B cell (primary cell): ENCODE data around the gene SC5D. TPM values are rescaled to one million over a fixed set of nuclear protein-coding genes. Genes with fewer than 3 reads are reported as not detected.

Experiments
- ATAC-seq: fragments of 200-7000 bp; cut with Tn5 transposase; one replicate; pipeline ENCODE4 v1.10.0; 2021; ENCODE audit warnings: low read depth, mild to moderate bottlenecking, moderate number of reproducible peaks, moderate library complexity
- CTCF ChIA-PET: fragments of 350-600 bp; sonication (Branson Sonifier 250); formaldehyde crosslinking; loops from one replicate; lab custom pipeline; 2021; ENCODE audit warnings: antibody characterized with exemption, inconsistent platforms; lab: Charles Lee
- POLR2A ChIA-PET: fragments of 350-600 bp; sonication (Branson Sonifier 250); formaldehyde crosslinking; loops from one replicate; lab custom pipeline; 2021; ENCODE audit warnings: antibody characterized with exemption; lab: Charles Lee
- DNase-seq: peaks from one replicate; pipeline ENCODE4 v3.0.0; 2013
- H2AFZ ChIP-seq: 2 replicates; pipeline ENCODE4 v1.6.1; 2012; ENCODE audit warnings: mild to moderate bottlenecking, low read depth, low read length; ENCODE audit not compliant: insufficient read depth, poor library complexity, severe bottlenecking
- H3K27ac ChIP-seq, 2 donors: 1 replicate in 1 of 2; 2 replicates in 1 of 2; pipeline ENCODE4 v1.5.1; 2012 to 2013; ENCODE audit warnings: low read length in 2 of 2, mild to moderate bottlenecking in 2 of 2, moderate library complexity in 1 of 2
- H3K27me3 ChIP-seq, 4 experiments: fragments of 200-600 bp in 1 of 4; sonication (generic) in 1 of 4; replicated peaks in 1 of 4; 1 replicate in 2 of 4; 2 replicates in 2 of 4; pipeline versions ENCODE4 v1.6.1 to v1.7.0; 2013 to 2016; ENCODE audit warnings: low read length in 3 of 4, mild to moderate bottlenecking in 2 of 4, mixed read lengths in 1 of 4, moderate library complexity in 1 of 4; ENCODE audit not compliant: insufficient read depth in 4 of 4, control insufficient read depth in 3 of 4; ENCODE audit errors: control extremely low read depth in 1 of 4
- H3K36me3 ChIP-seq, 2 experiments: replicated peaks in 1 of 2; 1 replicate in 1 of 2; 2 replicates in 1 of 2; pipeline versions ENCODE4 v1.6.1 to v1.7.1; 2013; ENCODE audit warnings: low read length in 1 of 2; ENCODE audit not compliant: insufficient read depth in 2 of 2, control insufficient read depth in 1 of 2; ENCODE audit errors: control extremely low read depth in 1 of 2, extremely low read depth in 1 of 2
- H3K4me1 ChIP-seq, 2 donors: fragments of 200-600 bp in 1 of 2; sonication (generic) in 1 of 2; 1 replicate in 1 of 2; 2 replicates in 1 of 2; pipeline versions ENCODE4 v1.5.1 to v1.6.1; 2013 to 2017; ENCODE audit warnings: low read length in 2 of 2; ENCODE audit not compliant: control insufficient read depth in 2 of 2, insufficient read depth in 2 of 2
- H3K4me2 ChIP-seq: replicated peaks from 2 replicates; pipeline ENCODE3; 2012; ENCODE audit warnings: mild to moderate bottlenecking, low read depth, low read length; ENCODE audit not compliant: poor library complexity, severe bottlenecking
- H3K4me3 ChIP-seq, 5 experiments: fragments of 200-600 bp in 1 of 5; sonication (generic) in 1 of 5; 1 replicate in 3 of 5; 2 replicates in 2 of 5; pipeline versions ENCODE4 v1.5.1 to v1.7.0; 2011 to 2016; ENCODE audit warnings: low read length in 4 of 5, mild to moderate bottlenecking in 4 of 5, low read depth in 2 of 5, control low read depth in 1 of 5, moderate library complexity in 1 of 5; ENCODE audit not compliant: insufficient read depth in 1 of 5; ENCODE audit errors: control extremely low read depth in 1 of 5, extremely low read depth in 1 of 5
- H3K79me2 ChIP-seq: fragments of 200-600 bp; sonication (generic); one replicate; pipeline ENCODE4 v1.6.0; 2016; ENCODE audit warnings: low read length; ENCODE audit not compliant: control insufficient read depth, insufficient read depth
- H3K9ac ChIP-seq: fragments of 200-600 bp; sonication (generic); 2 replicates; pipeline ENCODE4 v1.6.1; 2017; ENCODE audit warnings: mild to moderate bottlenecking, low read length, moderate library complexity
- H3K9me3 ChIP-seq, 3 donors: one replicate each; pipeline versions ENCODE4 v1.6.1 to v1.7.1; 2013; ENCODE audit warnings: low read length in 2 of 3; ENCODE audit not compliant: control insufficient read depth in 2 of 3, insufficient read depth in 1 of 3; ENCODE audit errors: control extremely low read depth in 1 of 3
- H4K20me1 ChIP-seq: 2 replicates; pipeline ENCODE4 v1.6.0; 2012; ENCODE audit warnings: mild to moderate bottlenecking, low read length; ENCODE audit not compliant: insufficient read depth, control insufficient read depth, poor library complexity, severe bottlenecking
- H3K27ac Mint-ChIP-seq: one replicate; pipeline ENCODE4 v1.8.0; 2021; ENCODE audit warnings: mixed read lengths
- H3K27me3 Mint-ChIP-seq: one replicate; pipeline ENCODE4 v1.8.0; 2021; ENCODE audit warnings: mixed read lengths
- H3K4me1 Mint-ChIP-seq: one replicate; pipeline ENCODE4 v1.8.0; 2021; ENCODE audit warnings: mixed read lengths
- H3K4me3 Mint-ChIP-seq: one replicate; pipeline ENCODE4 v1.8.0; 2021; ENCODE audit warnings: mixed read lengths
- H3K9me3 Mint-ChIP-seq: one replicate; pipeline ENCODE4 v1.8.0; 2022; ENCODE audit warnings: mixed read lengths; ENCODE audit not compliant: insufficient read depth
- EZH2 ChIP-seq: IDR thresholded peaks from 2 replicates; pipeline ENCODE4 v1.6.1; 2012; ENCODE audit warnings: borderline replicate concordance, low read depth, mild to moderate bottlenecking, moderate library complexity, low read length; ENCODE audit not compliant: insufficient read depth, poor library complexity, severe bottlenecking
- WGBS: methylation state at CpG from one replicate; pipeline ENCODE4 v1.1.5; 2013; ENCODE audit warnings: missing lambda C conversion rate; ENCODE audit not compliant: insufficient coverage; 5-methylcytosine and 5-hydroxymethylcytosine counted together
- intact Hi-C: fragments of 100-400 bp; cut with micrococcal nuclease; formaldehyde crosslinking; loops from one replicate; pipeline ENCODE4 v1.10.0; 2022
- polyA plus RNA-seq: library from polyadenylated mRNA; depleted of rRNA; stranded (reverse); fragments of >200 nt; gene quantifications from 2 replicates; pipeline ENCODE4 v1.2.3, GENCODE V29; 2012
- total RNA-seq, 2 donors: library from RNA; stranded (reverse); fragments of 120-200 nt in 1 of 2; gene quantifications; 1 replicate in 1 of 2; 2 replicates in 1 of 2; pipeline versions ENCODE4 v1.2.3 to v1.2.4, GENCODE V29; 2013 to 2022
- TF ChIP-seq, protein P1 (sequence below): fragments of 200-600 bp; IDR thresholded peaks from one replicate; pipeline ENCODE4 v1.8.0; 2022; ENCODE audit warnings: antibody characterized with exemption, mild to moderate bottlenecking

The SC5D gene
- total and polyA plus RNA-seq, 2 donors (not counting 1 experiment from before 2014, with no cell fraction given), result 15.2 to 54.8 TPM

DNA sequence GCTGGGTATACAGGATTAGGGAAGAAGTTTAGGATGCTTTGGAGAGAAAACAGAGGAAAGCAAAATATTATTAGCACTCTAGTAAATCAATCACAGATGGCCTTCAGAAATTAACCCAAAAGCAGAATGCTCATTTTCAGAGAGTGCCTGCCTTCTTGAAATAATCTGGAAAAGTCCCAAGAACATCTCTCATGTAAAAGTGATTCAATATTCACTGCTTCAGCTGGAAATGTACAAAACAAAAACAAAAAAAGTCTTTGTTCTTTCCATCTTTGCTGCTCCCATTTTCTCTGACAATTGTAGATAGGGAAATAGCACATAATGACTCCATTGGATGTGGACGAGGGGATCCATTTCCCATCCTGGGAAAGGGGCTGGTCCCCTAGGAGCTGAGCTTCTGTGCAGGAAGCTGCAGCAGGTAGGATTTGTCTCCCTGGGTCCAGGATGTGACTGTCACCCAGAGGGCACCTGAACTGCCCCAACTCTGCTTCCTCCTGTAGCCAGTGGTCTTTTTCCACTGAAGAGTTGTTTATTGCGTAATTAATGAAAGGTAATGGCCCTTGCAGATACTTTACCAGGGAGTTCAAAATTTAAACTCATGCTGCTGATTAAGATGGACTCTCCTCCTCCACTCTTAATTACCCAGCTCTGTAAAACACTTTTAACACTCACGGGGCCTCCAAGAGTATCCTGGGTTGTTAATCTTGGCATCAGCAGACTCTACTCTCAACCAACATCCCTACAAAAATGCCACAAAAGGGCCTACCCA is 57.9 kb downstream of the SC5D start:
- Histone ChIP-seq H4K20me1 (no peaks in the 10 kb centered on the region), H3K9ac (no peak overlapping the region), H3K79me2 (no peaks in the 10 kb centered on the region), H3K27ac (no peak overlapping the region), H3K4me2 (no peak overlapping the region), H3K9me3 (no peaks in the 10 kb centered on the region), H3K27me3 (peaks cover 0 to 3% (median 0%) of the 10 kb centered on the region in 4 experiments), H3K4me3 (no peak overlapping the region), H3K4me1 (peaks cover 0 to 2% of the 10 kb centered on the region in 2 donors), H3K36me3 (no peaks in the 10 kb centered on the region), H2AFZ (no peak overlapping the region)
- H3K9me3 Mint-ChIP-seq, result no peaks in the 10 kb centered on the region
- POLR2A ChIA-PET, result no interaction called here
- 80% methylated on average over 1 of the region's 3 CpGs for WGBS
- CTCF ChIA-PET, result no interaction called here
- peaks cover 2% of the 10 kb centered on the region for H3K4me1 Mint-ChIP-seq
- no peak overlapping the region for H3K27ac Mint-ChIP-seq
- no peaks in the 10 kb centered on the region for H3K27me3 Mint-ChIP-seq
- ATAC-seq (no peak), DNase-seq (no peak)
- TF ChIP-seq EZH2, result no peak
- TF ChIP-seq, protein P1, sequence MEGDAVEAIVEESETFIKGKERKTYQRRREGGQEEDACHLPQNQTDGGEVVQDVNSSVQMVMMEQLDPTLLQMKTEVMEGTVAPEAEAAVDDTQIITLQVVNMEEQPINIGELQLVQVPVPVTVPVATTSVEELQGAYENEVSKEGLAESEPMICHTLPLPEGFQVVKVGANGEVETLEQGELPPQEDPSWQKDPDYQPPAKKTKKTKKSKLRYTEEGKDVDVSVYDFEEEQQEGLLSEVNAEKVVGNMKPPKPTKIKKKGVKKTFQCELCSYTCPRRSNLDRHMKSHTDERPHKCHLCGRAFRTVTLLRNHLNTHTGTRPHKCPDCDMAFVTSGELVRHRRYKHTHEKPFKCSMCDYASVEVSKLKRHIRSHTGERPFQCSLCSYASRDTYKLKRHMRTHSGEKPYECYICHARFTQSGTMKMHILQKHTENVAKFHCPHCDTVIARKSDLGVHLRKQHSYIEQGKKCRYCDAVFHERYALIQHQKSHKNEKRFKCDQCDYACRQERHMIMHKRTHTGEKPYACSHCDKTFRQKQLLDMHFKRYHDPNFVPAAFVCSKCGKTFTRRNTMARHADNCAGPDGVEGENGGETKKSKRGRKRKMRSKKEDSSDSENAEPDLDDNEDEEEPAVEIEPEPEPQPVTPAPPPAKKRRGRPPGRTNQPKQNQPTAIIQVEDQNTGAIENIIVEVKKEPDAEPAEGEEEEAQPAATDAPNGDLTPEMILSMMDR, result no peak
- H3K4me3 Mint-ChIP-seq, result no peak overlapping the region
- intact Hi-C loops, result no loop called here

DNA sequence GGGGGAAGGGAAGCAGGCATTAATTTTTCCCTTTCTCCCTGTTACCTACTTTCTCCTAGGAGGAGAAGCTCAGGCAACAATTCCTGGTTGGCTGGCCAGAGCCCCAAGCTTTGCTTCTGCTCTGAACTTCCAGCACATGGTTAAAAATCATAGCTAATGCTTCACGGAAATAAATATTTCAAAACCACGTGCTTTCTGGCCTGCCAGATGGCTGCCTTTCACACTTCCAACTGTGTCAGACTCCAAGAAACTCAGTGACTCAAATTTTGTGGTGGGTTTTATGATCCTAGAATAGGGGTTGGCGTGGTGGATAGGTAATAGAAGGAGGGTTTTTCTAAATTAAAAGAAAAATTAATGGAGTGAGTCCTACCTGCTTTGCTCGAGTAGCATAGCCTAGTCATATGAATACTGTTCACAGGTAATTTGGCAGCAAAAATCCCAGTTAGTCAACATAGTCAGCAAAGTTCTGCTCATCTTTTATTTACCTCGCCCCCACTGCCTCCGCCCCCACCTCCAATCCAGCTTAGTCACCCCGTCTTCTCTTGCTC is 58.6 kb downstream of the SC5D start:
- Histone ChIP-seq H3K9me3 (no peaks in the 10 kb centered on the region), H3K4me3 (no peak overlapping the region), H3K36me3 (no peaks in the 10 kb centered on the region), H2AFZ (no peak overlapping the region), H3K27me3 (peaks cover 0 to 3% (median 0%) of the 10 kb centered on the region in 4 experiments), H3K79me2 (no peaks in the 10 kb centered on the region), H3K27ac (no peak overlapping the region), H4K20me1 (no peaks in the 10 kb centered on the region), H3K4me1 (peaks cover 0 to 2% of the 10 kb centered on the region in 2 donors), H3K4me2 (no peak overlapping the region), H3K9ac (no peak overlapping the region)
- ATAC-seq, result no peak
- ChIA-PET CTCF (no interaction called here), POLR2A (no interaction called here)
- Mint-ChIP-seq H3K27ac (no peak overlapping the region), H3K4me3 (no peak overlapping the region), H3K4me1 (peaks cover 2% of the 10 kb centered on the region), H3K9me3 (no peaks in the 10 kb centered on the region), H3K27me3 (no peaks in the 10 kb centered on the region)
- intact Hi-C loops, result no loop called here
- TF ChIP-seq, protein P1, result no peak
- no peak for TF ChIP-seq EZH2
- DNase-seq, result no peak
- 84% methylated on average over 5 of the region's 7 CpGs for WGBS
